GM20000 (cell line): Measurements from ENCODE around the gene CRIM1.

Experiments used
- DNase-seq: peaks from one replicate; pipeline ENCODE4 v3.0.0; 2012; ENCODE audit warnings: low spot score
- CTCF ChIP-seq: IDR thresholded peaks from 2 replicates; pipeline ENCODE4 v1.5.1; 2012; ENCODE audit warnings: mild to moderate bottlenecking, control low read depth; ENCODE audit errors: extremely low read depth, missing control alignments

The CRIM1 gene

GRCh38 chr2:36572054-36572718 lies 216.6 kb downstream of the CRIM1 start:
- no peak for TF ChIP-seq CTCF
- no peak for DNase-seq

- no peak for DNase-seq
- no peak for TF ChIP-seq CTCF
These were observed 217.1 kb downstream of the CRIM1 start for GRCh38 chr2:36572719-36573059.

GRCh38 chr2:36573165-36573564 lies 217.6 kb downstream of the CRIM1 start:
- no peak for DNase-seq
- no peak for TF ChIP-seq CTCF

- TF ChIP-seq CTCF = no peak
- DNase-seq = no peak
These were observed 219.0 kb downstream of the CRIM1 start for GRCh38 chr2:36574560-36574959.

- TF ChIP-seq CTCF = no peak
- DNase-seq = no peak
These were observed 222.3 kb downstream of the CRIM1 start for GRCh38 chr2:36577884-36578283.

- peak; percentile 11 for DNase-seq
- no peak for TF ChIP-seq CTCF
These were observed 223.0 kb downstream of the CRIM1 start for GRCh38 chr2:36578343-36579296.

GRCh38 chr2:36579297-36579664 lies 223.7 kb downstream of the CRIM1 start:
- TF ChIP-seq CTCF = no peak
- DNase-seq = no peak
